ENCODE measurements around the gene LDHAL6B. TPM values are rescaled to one million over a fixed set of nuclear protein-coding genes. Genes with fewer than 3 reads are reported as not detected.

Gene LDHAL6B
- total RNA-seq, 1 donor from 2014 or later = not detected

DNA sequence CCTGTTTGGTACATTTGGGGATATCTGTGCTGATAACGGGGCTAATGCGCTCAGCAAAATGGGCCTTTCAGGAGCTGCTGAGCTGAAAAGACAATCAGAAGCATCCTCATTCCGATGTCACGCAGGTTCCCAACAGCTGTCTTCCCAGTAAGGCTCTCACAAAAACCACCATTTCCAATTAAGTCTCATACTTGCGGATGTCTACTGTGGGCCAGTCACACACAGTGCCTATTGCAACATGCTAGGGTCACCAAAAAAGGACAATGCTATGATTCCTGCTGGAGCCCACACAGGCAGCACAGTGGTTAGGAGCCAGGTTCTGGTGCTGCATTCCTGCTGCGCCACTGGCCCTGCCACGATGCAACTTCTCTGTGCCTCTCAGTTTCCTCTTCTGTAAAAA is 16.4 kb upstream of the LDHAL6B start:
- TF ChIP-seq, protein P1, sequence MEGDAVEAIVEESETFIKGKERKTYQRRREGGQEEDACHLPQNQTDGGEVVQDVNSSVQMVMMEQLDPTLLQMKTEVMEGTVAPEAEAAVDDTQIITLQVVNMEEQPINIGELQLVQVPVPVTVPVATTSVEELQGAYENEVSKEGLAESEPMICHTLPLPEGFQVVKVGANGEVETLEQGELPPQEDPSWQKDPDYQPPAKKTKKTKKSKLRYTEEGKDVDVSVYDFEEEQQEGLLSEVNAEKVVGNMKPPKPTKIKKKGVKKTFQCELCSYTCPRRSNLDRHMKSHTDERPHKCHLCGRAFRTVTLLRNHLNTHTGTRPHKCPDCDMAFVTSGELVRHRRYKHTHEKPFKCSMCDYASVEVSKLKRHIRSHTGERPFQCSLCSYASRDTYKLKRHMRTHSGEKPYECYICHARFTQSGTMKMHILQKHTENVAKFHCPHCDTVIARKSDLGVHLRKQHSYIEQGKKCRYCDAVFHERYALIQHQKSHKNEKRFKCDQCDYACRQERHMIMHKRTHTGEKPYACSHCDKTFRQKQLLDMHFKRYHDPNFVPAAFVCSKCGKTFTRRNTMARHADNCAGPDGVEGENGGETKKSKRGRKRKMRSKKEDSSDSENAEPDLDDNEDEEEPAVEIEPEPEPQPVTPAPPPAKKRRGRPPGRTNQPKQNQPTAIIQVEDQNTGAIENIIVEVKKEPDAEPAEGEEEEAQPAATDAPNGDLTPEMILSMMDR (conservative IDR thresholded peaks at IDR 0.05; ENCODE audit: low read depth, low read length) = no peak
- no peak overlapping the region for H3K4me3 ChIP-seq (ENCODE audit: low read depth, low read length)
- no peak for DNase-seq (ENCODE audit: low read depth)

DNA sequence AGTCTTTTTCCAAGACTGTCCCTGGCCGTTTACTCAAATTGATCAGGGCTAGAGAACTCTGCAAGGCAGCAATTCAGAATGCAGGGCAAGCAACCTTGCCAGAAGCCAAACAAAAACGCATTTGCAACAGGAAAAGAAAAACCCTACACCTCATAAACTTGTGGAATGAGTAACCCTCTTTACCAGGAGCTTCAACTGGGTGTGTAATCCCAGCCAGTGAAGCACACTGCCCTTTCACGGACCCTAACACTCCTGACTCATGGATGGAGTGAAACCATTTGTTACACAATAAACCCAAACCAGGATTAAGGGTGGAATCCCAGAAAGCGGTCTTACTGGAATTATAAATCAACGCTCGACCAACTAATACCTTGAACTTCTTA is 14.8 kb upstream of the LDHAL6B start:
- peak; percentile 96 for DNase-seq (ENCODE audit: low read depth)
- H3K4me3 ChIP-seq (ENCODE audit: low read depth, low read length) = peak overlapping the region; percentile 8
- TF ChIP-seq, protein P1 (conservative IDR thresholded peaks at IDR 0.05; ENCODE audit: low read depth, low read length) = no peak

- no peak for DNase-seq (ENCODE audit: low read depth)
- H3K4me3 ChIP-seq (ENCODE audit: low read depth, low read length) = no peak overlapping the region
- TF ChIP-seq, protein P1 (conservative IDR thresholded peaks at IDR 0.05; ENCODE audit: low read depth, low read length) = no peak
Measured at GRCh38 chr15:59194639-59195325, 11.9 kb upstream of the LDHAL6B start.

- TF ChIP-seq, protein P1 (conservative IDR thresholded peaks at IDR 0.05; ENCODE audit: low read depth, low read length) = no peak
- DNase-seq (ENCODE audit: low read depth) = no peak
- H3K4me3 ChIP-seq (ENCODE audit: low read depth, low read length) = no peak overlapping the region
Measured at GRCh38 chr15:59196416-59196815, 10.2 kb upstream of the LDHAL6B start.

- no peak overlapping the region for H3K4me3 ChIP-seq (ENCODE audit: low read depth, low read length)
- DNase-seq (ENCODE audit: low read depth) = no peak
- TF ChIP-seq, protein P1 (conservative IDR thresholded peaks at IDR 0.05; ENCODE audit: low read depth, low read length) = no peak
Measured at GRCh38 chr15:59197454-59197853, 9.2 kb upstream of the LDHAL6B start.

DNA sequence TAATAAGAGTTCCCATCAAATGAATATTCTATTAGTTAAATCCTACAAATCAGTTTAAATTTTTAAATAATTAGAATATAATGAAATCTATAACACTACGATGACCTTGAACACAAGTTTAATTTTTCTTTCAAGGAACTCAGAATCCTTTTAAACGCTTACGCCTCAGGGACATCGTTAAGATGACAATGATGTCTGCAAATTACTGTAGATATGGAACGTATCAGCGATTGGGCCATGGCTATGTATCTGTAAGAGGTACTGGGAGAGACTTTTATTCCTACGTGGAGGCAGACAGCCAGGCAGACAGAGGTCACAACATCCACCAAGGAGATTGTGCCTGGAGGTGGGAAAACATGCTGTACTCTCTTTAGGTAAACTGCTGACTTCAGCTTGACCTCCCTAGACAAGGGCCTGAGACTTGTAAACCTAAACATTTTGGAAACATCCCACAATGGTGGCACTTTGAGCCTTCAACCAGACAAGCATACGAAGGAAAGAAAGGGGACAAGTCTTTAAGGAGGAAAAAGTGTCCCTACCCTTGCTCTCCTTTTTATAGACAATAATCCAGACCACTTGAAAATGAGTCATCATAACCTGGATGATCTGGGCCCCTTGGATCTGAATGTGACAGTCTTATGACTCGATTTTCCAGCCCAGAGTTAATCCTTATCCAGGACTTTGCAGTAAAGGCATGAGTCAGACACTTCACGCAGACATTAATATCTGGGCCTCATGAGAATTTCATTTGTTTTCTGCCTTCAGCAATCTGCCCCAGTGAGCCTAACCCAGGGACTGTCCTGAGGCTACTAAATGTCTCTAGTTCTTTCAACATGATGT is 6.8 kb upstream of the LDHAL6B start:
- TF ChIP-seq, protein P1 (conservative IDR thresholded peaks at IDR 0.05; ENCODE audit: low read depth, low read length) = no peak
- H3K4me3 ChIP-seq (ENCODE audit: low read depth, low read length) = no peak overlapping the region
- DNase-seq (ENCODE audit: low read depth) = peak; percentile 83
